Calu3 (cell line): ENCODE data around the gene SHLD1. TPM values are rescaled to one million over a fixed set of nuclear protein-coding genes. Genes with fewer than 3 reads are reported as not detected.

Experiments used
- BruUV-seq: library from RNA; stranded (reverse); fragments of 400-500 nt; replicated peaks from 2 replicates; lab custom pipeline; 2021; lab: Mats Ljungman, UMichigan
- CTCF ChIA-PET: fragments of 300-600 bp; sonication (Branson Sonifier 250); formaldehyde crosslinking; loops from one replicate; lab custom pipeline; 2022; ENCODE audit warnings: antibody characterized with exemption; lab: Charles Lee
- DNase-seq: peaks from one replicate; pipeline ENCODE4 v3.0.0; 2022
- H3K27ac Mint-ChIP-seq: one replicate; pipeline ENCODE4 v1.8.0; 2022; ENCODE audit warnings: mixed read lengths; ENCODE audit not compliant: unreplicated experiment
- H3K27me3 Mint-ChIP-seq: one replicate; pipeline ENCODE4 v1.8.0; 2022; ENCODE audit warnings: mixed read lengths; ENCODE audit not compliant: unreplicated experiment
- H3K36me3 Mint-ChIP-seq: one replicate; pipeline ENCODE4 v1.8.0; 2022; ENCODE audit warnings: mild to moderate bottlenecking, moderate library complexity, mixed read lengths; ENCODE audit not compliant: insufficient read depth, unreplicated experiment
- H3K4me1 Mint-ChIP-seq: one replicate; pipeline ENCODE4 v1.8.0; 2022; ENCODE audit warnings: mild to moderate bottlenecking, low read depth, mixed read lengths; ENCODE audit not compliant: unreplicated experiment
- H3K4me3 Mint-ChIP-seq: one replicate; pipeline ENCODE4 v1.8.0; 2022; ENCODE audit warnings: mild to moderate bottlenecking, low read depth, moderate library complexity, mixed read lengths; ENCODE audit not compliant: unreplicated experiment
- H3K9me3 Mint-ChIP-seq: one replicate; pipeline ENCODE4 v1.8.0; 2022; ENCODE audit warnings: low read depth, mixed read lengths; ENCODE audit not compliant: unreplicated experiment
- CTCF ChIP-seq: fragments of 200-600 bp; IDR thresholded peaks from one replicate; pipeline ENCODE4 v1.8.0; 2022; ENCODE audit warnings: antibody characterized with exemption; ENCODE audit not compliant: unreplicated experiment
- intact Hi-C: fragments of 100-400 bp; cut with micrococcal nuclease; formaldehyde crosslinking; loops from one replicate; pipeline ENCODE4 v1.10.0; 2022; ENCODE audit not compliant: unreplicated experiment
- total RNA-seq: library from RNA; stranded (reverse); gene quantifications from 2 replicates; pipeline ENCODE4 v1.2.3, GENCODE V29; 2022

SHLD1 gene
- total RNA-seq, 1 experiment from 2014 or later: 1.3 TPM

GRCh38 chr20:5784735-5785134, 34.5 kb downstream of the SHLD1 start:
- H3K27ac Mint-ChIP-seq: no peak overlapping the region
- DNase-seq: no peak

GRCh38 chr20:5785146-5785545, 34.9 kb downstream of the SHLD1 start:
- BruUV-seq: no TSS peak
- H3K36me3 Mint-ChIP-seq: no peaks in the 10 kb centered on the region
- H3K4me3 Mint-ChIP-seq: no peak overlapping the region
- intact Hi-C loops: no loop called here
- no peak for DNase-seq
- no peaks in the 10 kb centered on the region for H3K9me3 Mint-ChIP-seq
- no peaks in the 10 kb centered on the region for H3K27me3 Mint-ChIP-seq
- TF ChIP-seq CTCF: no peak
- no peaks in the 10 kb centered on the region for H3K4me1 Mint-ChIP-seq
- CTCF ChIA-PET: interaction anchor here (0.6 kb wide), 1 partner anchor 51 kb away, joined by 5 read pairs; no protein-coding TSS in a partner anchor
- H3K27ac Mint-ChIP-seq: no peak overlapping the region

More at GRCh38 chr20:5784735-5785134, 34.5 kb downstream of the SHLD1 start:
- Mint-ChIP-seq H3K27me3 (no peaks in the 10 kb centered on the region), H3K36me3 (no peaks in the 10 kb centered on the region), H3K4me1 (no peaks in the 10 kb centered on the region), H3K4me3 (no peak overlapping the region), H3K9me3 (no peaks in the 10 kb centered on the region)
- TF ChIP-seq CTCF: no peak
- no TSS peak for BruUV-seq
- intact Hi-C loops: no loop called here
- CTCF ChIA-PET: interaction anchor here (0.7 kb wide), 1 partner anchor 31 kb away, joined by 3 read pairs; no protein-coding TSS in a partner anchor

- no peaks in the 10 kb centered on the region for H3K4me1 Mint-ChIP-seq
- BruUV-seq: no TSS peak
- intact Hi-C loops: no loop called here
- H3K9me3 Mint-ChIP-seq: no peaks in the 10 kb centered on the region
- CTCF ChIA-PET: interaction anchor here (1.1 to 2.7 kb wide), 3 partner anchors 218 to 257 kb away, joined by 3 to 17 read pairs (median 4); no protein-coding TSS in a partner anchor
- H3K4me3 Mint-ChIP-seq: no peak overlapping the region
- H3K27me3 Mint-ChIP-seq: no peaks in the 10 kb centered on the region
- no peak overlapping the region for H3K27ac Mint-ChIP-seq
- no peaks in the 10 kb centered on the region for H3K36me3 Mint-ChIP-seq
- no peak for TF ChIP-seq CTCF
- no peak for DNase-seq
These were observed 37.0 kb downstream of the SHLD1 start for GRCh38 chr20:5786930-5787795.

GRCh38 chr20:5787796-5788165, 37.6 kb downstream of the SHLD1 start:
- BruUV-seq: no TSS peak
- DNase-seq: no peak
- TF ChIP-seq CTCF: no peak
- intact Hi-C loops: loop anchor here (1.0 to 2.0 kb wide), 3 partner anchors 218 to 259 kb away; no protein-coding TSS in a partner anchor
- CTCF ChIA-PET: interaction anchor here (0.7 to 2.7 kb wide), 4 partner anchors 38 to 258 kb away, joined by 3 to 17 read pairs (median 4); partner anchors contain the start of gene SHLD1
- Mint-ChIP-seq H3K9me3 (no peaks in the 10 kb centered on the region), H3K4me3 (no peak overlapping the region), H3K27ac (no peak overlapping the region), H3K4me1 (no peaks in the 10 kb centered on the region), H3K27me3 (no peaks in the 10 kb centered on the region), H3K36me3 (no peaks in the 10 kb centered on the region)
